Measurements from ENCODE around the gene ORM2.

ORM2 gene

GRCh38 chr9:114341152-114341830, 11.6 kb downstream of the ORM2 start:
- Histone ChIP-seq H3K9me3 (ENCODE audit: severe bottlenecking) (no peaks in the 10 kb centered on the region), H3K27me3 (ENCODE audit: insufficient read depth, low read depth, severe bottlenecking) (no peaks in the 10 kb centered on the region), H3K4me3 (ENCODE audit: low read depth, low read length) (no peak overlapping the region), H3K36me3 (peaks cover 97% of the 10 kb centered on the region), H3K27ac (peak overlapping the region; percentile 46)
- no peak for DNase-seq
- no peak for TF ChIP-seq CTCF (IDR thresholded peaks at IDR 0.05; ENCODE audit: low read depth, low read length)

DNA sequence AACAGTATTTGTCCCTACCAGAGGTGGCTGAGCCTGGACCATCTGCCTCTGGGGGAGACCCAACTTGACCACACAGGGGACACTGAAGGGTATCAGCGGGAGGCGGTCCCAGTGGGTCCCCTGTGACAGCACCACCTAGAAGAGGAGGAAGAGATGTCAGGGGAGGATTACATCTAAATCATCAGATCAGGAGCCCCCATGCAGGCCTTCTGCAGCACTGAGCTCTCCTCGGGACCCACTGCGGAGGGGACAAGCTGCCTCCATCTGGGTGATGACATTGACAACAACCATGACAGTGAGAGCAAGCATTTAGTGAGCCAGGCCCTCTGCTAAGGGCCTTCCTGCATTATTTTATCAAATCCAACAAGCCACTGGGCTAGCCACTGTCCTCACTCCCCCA, 12.3 kb downstream of the ORM2 start:
- no peaks in the 10 kb centered on the region for H3K9me3 ChIP-seq (ENCODE audit: severe bottlenecking)
- no peak for TF ChIP-seq CTCF (IDR thresholded peaks at IDR 0.05; ENCODE audit: low read depth, low read length)
- peak; percentile 60 for DNase-seq
- no peaks in the 10 kb centered on the region for H3K27me3 ChIP-seq (ENCODE audit: insufficient read depth, low read depth, severe bottlenecking)
- H3K36me3 ChIP-seq = peaks cover 99% of the 10 kb centered on the region
- peak overlapping the region; percentile 46 for H3K27ac ChIP-seq
- H3K4me3 ChIP-seq (ENCODE audit: low read depth, low read length) = no peak overlapping the region

DNA sequence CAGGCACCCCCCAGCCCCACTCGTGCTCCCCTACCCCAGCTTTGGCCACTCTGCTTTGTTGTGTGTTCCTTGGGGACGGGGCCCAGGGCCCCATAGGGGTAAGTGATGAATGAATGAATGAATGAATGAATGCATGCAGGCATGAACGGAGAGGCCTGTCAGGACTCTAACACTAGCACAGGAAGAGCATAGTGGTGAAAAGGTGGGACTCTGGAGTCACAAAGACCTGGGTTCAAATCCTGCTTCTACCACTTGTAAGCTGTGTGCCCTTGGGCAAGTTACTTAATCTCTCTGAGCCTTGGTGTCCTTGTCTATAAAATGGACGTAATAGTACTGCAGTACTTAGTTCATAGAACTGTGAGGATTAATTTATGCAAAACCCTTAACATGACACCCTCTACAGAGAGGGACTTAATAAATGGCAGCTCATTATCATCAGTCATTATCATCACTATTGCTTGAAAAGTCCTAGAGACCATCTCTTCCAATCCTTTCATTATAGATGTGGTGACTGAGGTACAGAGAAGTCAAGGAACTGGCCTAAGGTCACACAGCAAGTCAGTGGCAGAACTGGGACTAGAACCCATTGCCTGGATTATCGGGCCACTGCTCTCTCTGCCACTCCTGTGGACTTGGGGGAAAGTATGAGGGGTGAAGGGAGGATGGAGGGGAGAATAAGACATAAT, 13.2 kb downstream of the ORM2 start:
- no peak for TF ChIP-seq CTCF (IDR thresholded peaks at IDR 0.05; ENCODE audit: low read depth, low read length)
- H3K27ac ChIP-seq = no peak overlapping the region
- no peak overlapping the region for H3K4me3 ChIP-seq (ENCODE audit: low read depth, low read length)
- no peaks in the 10 kb centered on the region for H3K27me3 ChIP-seq (ENCODE audit: insufficient read depth, low read depth, severe bottlenecking)
- no peaks in the 10 kb centered on the region for H3K9me3 ChIP-seq (ENCODE audit: severe bottlenecking)
- peaks cover 99% of the 10 kb centered on the region for H3K36me3 ChIP-seq
- DNase-seq = no peak

GRCh38 chr9:114343471-114344187, 14.0 kb downstream of the ORM2 start:
- H3K36me3 ChIP-seq = peaks cover 99% of the 10 kb centered on the region
- TF ChIP-seq CTCF (IDR thresholded peaks at IDR 0.05; ENCODE audit: low read depth, low read length) = no peak
- DNase-seq = no peak
- H3K9me3 ChIP-seq (ENCODE audit: severe bottlenecking) = no peaks in the 10 kb centered on the region
- H3K27ac ChIP-seq = no peak overlapping the region
- H3K4me3 ChIP-seq (ENCODE audit: low read depth, low read length) = no peak overlapping the region
- H3K27me3 ChIP-seq (ENCODE audit: insufficient read depth, low read depth, severe bottlenecking) = no peaks in the 10 kb centered on the region

- no peaks in the 10 kb centered on the region for H3K9me3 ChIP-seq (ENCODE audit: severe bottlenecking)
- no peak for TF ChIP-seq CTCF (IDR thresholded peaks at IDR 0.05; ENCODE audit: low read depth, low read length)
- no peaks in the 10 kb centered on the region for H3K27me3 ChIP-seq (ENCODE audit: insufficient read depth, low read depth, severe bottlenecking)
- no peak for DNase-seq
- H3K36me3 ChIP-seq = peaks cover 99% of the 10 kb centered on the region
- no peak overlapping the region for H3K4me3 ChIP-seq (ENCODE audit: low read depth, low read length)
- no peak overlapping the region for H3K27ac ChIP-seq
Measured at GRCh38 chr9:114344188-114344566, 14.5 kb downstream of the ORM2 start.
